Right lobe of liver (tissue), 4 donors: ENCODE data around the gene DAPK1.

ENCODE experiments used
- POLR2A ChIP-seq: fragments of 450-650 bp; IDR thresholded peaks from one replicate; pipeline ENCODE4 v1.6.1; 2017; ENCODE audit warnings: antibody characterized with exemption, mild to moderate bottlenecking
- TF ChIP-seq, protein P1 (sequence below), 4 donors: fragments of 200-600 bp in 3 of 4; fragments of 450-650 bp in 1 of 4; IDR thresholded peaks; one replicate each; pipeline versions ENCODE4 v1.5.1 to v1.8.0; 2016 to 2022; ENCODE audit warnings: antibody characterized with exemption in 4 of 4, mild to moderate bottlenecking in 2 of 4
- donor health status: DM: no; HTN: no; CAD: no.
- donor health status: DM: no; HTN: no; CAD: no.
- donor health status: DM: no; HTN: yes; CAD: no.

DNA sequence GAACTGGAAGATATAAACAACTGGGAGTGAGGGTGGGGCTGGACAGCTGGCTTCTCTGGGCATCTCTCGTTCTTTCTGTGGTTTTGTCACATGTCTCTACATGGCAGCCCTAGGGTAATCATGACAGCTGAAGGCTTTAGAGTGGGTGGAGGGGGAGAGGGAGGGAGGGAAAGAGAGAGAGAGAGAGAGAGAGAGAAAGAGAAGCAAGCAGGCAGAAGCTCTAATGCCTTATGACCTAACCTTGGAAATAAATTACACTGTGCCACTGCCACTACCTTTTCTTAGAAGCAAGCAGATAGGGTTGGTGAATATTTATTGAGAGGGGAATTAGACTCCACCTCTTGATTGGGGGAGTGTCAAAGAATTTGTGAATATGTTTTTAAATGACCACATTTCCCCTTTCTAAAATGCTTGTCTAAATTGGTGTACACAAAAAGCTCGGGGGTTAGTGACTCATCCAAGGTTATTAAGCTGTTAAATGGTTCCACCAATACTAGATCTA, 2.6 kb upstream of the DAPK1 start:
- TF ChIP-seq POLR2A: no peak
- TF ChIP-seq, protein P1, sequence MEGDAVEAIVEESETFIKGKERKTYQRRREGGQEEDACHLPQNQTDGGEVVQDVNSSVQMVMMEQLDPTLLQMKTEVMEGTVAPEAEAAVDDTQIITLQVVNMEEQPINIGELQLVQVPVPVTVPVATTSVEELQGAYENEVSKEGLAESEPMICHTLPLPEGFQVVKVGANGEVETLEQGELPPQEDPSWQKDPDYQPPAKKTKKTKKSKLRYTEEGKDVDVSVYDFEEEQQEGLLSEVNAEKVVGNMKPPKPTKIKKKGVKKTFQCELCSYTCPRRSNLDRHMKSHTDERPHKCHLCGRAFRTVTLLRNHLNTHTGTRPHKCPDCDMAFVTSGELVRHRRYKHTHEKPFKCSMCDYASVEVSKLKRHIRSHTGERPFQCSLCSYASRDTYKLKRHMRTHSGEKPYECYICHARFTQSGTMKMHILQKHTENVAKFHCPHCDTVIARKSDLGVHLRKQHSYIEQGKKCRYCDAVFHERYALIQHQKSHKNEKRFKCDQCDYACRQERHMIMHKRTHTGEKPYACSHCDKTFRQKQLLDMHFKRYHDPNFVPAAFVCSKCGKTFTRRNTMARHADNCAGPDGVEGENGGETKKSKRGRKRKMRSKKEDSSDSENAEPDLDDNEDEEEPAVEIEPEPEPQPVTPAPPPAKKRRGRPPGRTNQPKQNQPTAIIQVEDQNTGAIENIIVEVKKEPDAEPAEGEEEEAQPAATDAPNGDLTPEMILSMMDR (IDR thresholded peaks at IDR 0.05): no peak
